ENCODE data around the gene INTS6.

Gene INTS6

GRCh38 chr13:51452361-51453206 is at the start of gene INTS6:
TSS of gene INTS6 (minus strand) at chr13:51453036. CDS start at chr13:51452525, 511 bp downstream.
- DNase-seq (ENCODE audit: low read depth in 2 of 2) = peak; percentile 96 to 98

GRCh38 chr13:51502153-51502651 is 49.4 kb upstream of the INTS6 start:
- DNase-seq (ENCODE audit: low read depth in 2 of 2) = peak; percentile 4

- no peak for DNase-seq (ENCODE audit: low read depth in 2 of 2)
Measured at GRCh38 chr13:51501592-51502152, 48.8 kb upstream of the INTS6 start.

GRCh38 chr13:51501096-51501495 is 48.3 kb upstream of the INTS6 start:
- no peak for DNase-seq (ENCODE audit: low read depth in 2 of 2)

- no peak for DNase-seq (ENCODE audit: low read depth in 2 of 2)
Measured at GRCh38 chr13:51500687-51501086, 47.9 kb upstream of the INTS6 start.

- DNase-seq (ENCODE audit: low read depth in 2 of 2) = no peak
Measured at GRCh38 chr13:51499841-51500240, 47.0 kb upstream of the INTS6 start.

GRCh38 chr13:51495316-51495715 is 42.5 kb upstream of the INTS6 start:
- no peak for DNase-seq (ENCODE audit: low read depth in 2 of 2)

GRCh38 chr13:51494156-51494555 is 41.3 kb upstream of the INTS6 start:
- no peak for DNase-seq (ENCODE audit: low read depth in 2 of 2)

- no peak for DNase-seq (ENCODE audit: low read depth in 2 of 2)
Measured at GRCh38 chr13:51488212-51488611, 35.4 kb upstream of the INTS6 start.

GRCh38 chr13:51481656-51482055 is 28.8 kb upstream of the INTS6 start:
- no peak for DNase-seq (ENCODE audit: low read depth in 2 of 2)

- DNase-seq (ENCODE audit: low read depth in 2 of 2) = no peak
Measured at GRCh38 chr13:51479199-51479523, 26.3 kb upstream of the INTS6 start.

GRCh38 chr13:51478418-51479198 is 25.8 kb upstream of the INTS6 start:
- DNase-seq (ENCODE audit: low read depth in 2 of 2) = no peak

GRCh38 chr13:51477653-51478324 is 25.0 kb upstream of the INTS6 start:
- DNase-seq (ENCODE audit: low read depth in 2 of 2) = no peak

- no peak for DNase-seq (ENCODE audit: low read depth in 2 of 2)
Measured at GRCh38 chr13:51477149-51477548, 24.3 kb upstream of the INTS6 start.

- DNase-seq (ENCODE audit: low read depth in 2 of 2) = no peak
Measured at GRCh38 chr13:51475727-51476501, 23.1 kb upstream of the INTS6 start.

- DNase-seq (ENCODE audit: low read depth in 2 of 2) = no peak
Measured at GRCh38 chr13:51469790-51470189, 17.0 kb upstream of the INTS6 start.

GRCh38 chr13:51467730-51468129 is 14.9 kb upstream of the INTS6 start:
- DNase-seq (ENCODE audit: low read depth in 2 of 2) = no peak

GRCh38 chr13:51465124-51465523 is 12.3 kb upstream of the INTS6 start:
- DNase-seq (ENCODE audit: low read depth in 2 of 2) = no peak

GRCh38 chr13:51457086-51457815 is 4.4 kb upstream of the INTS6 start:
- no peak for DNase-seq (ENCODE audit: low read depth in 2 of 2)

- no peak for DNase-seq (ENCODE audit: low read depth in 2 of 2)
Measured at GRCh38 chr13:51456510-51456909, 3.7 kb upstream of the INTS6 start.

GRCh38 chr13:51455532-51455931 is 2.7 kb upstream of the INTS6 start:
- DNase-seq (ENCODE audit: low read depth in 2 of 2) = no peak
